Fibroblast of lung (primary cell): ENCODE measurements around the gene RBP2.

ENCODE experiments used
- CTCF ChIP-seq, 2 donors: IDR thresholded peaks in 1 of 2; conservative IDR thresholded peaks in 1 of 2; 1 replicate in 1 of 2; 2 replicates in 1 of 2; pipeline ENCODE4 v1.5.1; 2011 to 2012; ENCODE audit warnings: low read length in 2 of 2, control low read depth in 1 of 2, inconsistent platforms in 1 of 2, low read depth in 1 of 2, mild to moderate bottlenecking in 1 of 2
- EZH2 ChIP-seq: IDR thresholded peaks from 2 replicates; pipeline ENCODE4 v1.5.1; 2012; ENCODE audit warnings: low read length, control low read depth, mild to moderate bottlenecking; ENCODE audit errors: missing control alignments

- no peak for TF ChIP-seq CTCF (conservative IDR thresholded peaks at IDR 0.05 in 1 of 2, IDR thresholded peaks at IDR 0.05 in 1 of 2; ENCODE audit: low read depth in 1 of 2, low read length in 2 of 2)
- no peak for TF ChIP-seq EZH2
Observed at GRCh38 chr3:139430493-139430892, 45.8 kb downstream of the RBP2 start.
